ENCODE measurements around the gene ACTN3. TPM values are rescaled to one million over a fixed set of nuclear protein-coding genes. Genes with fewer than 3 reads are reported as not detected.

Gene ACTN3
- polyA plus RNA-seq (2013, experiment 1 of 4), result 52.6 TPM
- polyA plus RNA-seq (2013, experiment 2 of 4), result 44.9 TPM
- 47.9 TPM for polyA plus RNA-seq (2013, experiment 3 of 4)
- polyA plus RNA-seq (2013, experiment 4 of 4), result 56.9 TPM

DNA sequence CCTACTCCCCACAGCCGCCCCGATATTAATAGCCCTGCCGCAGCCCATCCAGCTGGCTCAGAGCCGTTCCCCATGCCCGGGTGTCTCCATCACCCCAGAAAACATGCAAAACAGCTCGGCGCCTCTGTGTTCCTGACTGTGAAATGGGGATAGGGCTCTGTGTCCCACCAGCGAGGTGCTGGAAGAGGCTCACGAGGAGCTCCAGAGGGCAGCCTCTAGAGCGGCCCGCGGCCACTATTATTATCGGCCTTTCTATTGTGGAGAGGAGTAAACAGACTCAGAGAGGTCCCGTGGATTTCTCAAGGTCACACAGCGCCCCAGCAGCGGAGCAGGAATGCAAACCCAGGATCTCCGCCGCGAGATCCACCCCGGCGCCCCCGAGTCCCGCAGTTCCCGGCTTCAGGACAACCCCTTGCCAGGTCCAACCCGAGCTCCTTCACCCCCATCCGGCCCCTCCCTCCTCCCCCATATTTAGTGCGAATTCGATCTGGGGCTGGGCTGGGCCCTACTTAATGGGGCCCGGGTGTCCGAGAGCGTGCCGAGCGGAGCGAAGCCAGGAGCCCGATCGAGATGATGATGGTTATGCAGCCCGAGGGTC, at the start of gene ACTN3:
Gene ACTN3 (plus strand): TSS at position 536 of the 598 bp plus-strand sequence. CDS start 35 bp downstream, at position 571.
- H3K9me3 ChIP-seq (ENCODE audit: control insufficient read depth, low read length), result no peaks in the 10 kb centered on the region
- H3K27ac ChIP-seq (ENCODE audit: insufficient read depth, low read depth, low read length, poor library complexity, severe bottlenecking), result peak within 1 kb of the TSS; percentile 58
- peak within 1 kb of the TSS; percentile 81 for H3K4me3 ChIP-seq (ENCODE audit: insufficient read depth, low read depth, low read length)
- 2 to 3% methylated on average over 37 of the region's 37 CpGs for WGBS, 2 experiments
- H3K4me1 ChIP-seq (ENCODE audit: control insufficient read depth, insufficient read depth, low read length), result peaks cover 22% of the 10 kb centered on the region
- no peaks in the 10 kb centered on the region for H3K27me3 ChIP-seq (ENCODE audit: control insufficient read depth, insufficient read depth, low read length, poor library complexity, severe bottlenecking)
- no peaks in the 10 kb centered on the region for H3K36me3 ChIP-seq (ENCODE audit: control insufficient read depth, insufficient read depth, low read length)

DNA sequence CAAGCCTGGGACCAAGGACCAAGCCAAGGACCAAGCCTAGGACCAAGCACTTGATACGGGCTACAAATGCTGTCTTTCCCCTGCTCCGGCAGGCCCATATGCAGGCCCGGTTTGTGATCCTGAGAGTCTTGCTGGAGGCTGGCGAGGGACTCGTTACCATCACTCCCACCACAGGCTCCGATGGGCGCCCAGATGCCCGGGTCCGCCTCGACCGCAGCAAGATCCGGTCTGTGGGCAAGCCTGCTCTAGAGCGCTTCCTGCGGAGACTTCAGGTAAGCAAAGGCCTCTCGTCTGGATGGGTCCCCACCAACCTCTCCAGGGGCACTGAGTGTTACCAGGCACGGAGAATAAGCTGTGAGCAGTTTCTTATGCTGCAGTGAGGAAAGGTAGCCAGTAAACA, 49.5 kb upstream of the ACTN3 start:
- H3K4me3 ChIP-seq (ENCODE audit: insufficient read depth, low read depth, low read length), result no peak overlapping the region
- H3K4me1 ChIP-seq (ENCODE audit: control insufficient read depth, insufficient read depth, low read length), result no peaks in the 10 kb centered on the region
- H3K36me3 ChIP-seq (ENCODE audit: control insufficient read depth, insufficient read depth, low read length), result peaks cover 8% of the 10 kb centered on the region
- H3K27ac ChIP-seq (ENCODE audit: insufficient read depth, low read depth, low read length, poor library complexity, severe bottlenecking), result no peak overlapping the region
- H3K9me3 ChIP-seq (ENCODE audit: control insufficient read depth, low read length), result no peaks in the 10 kb centered on the region
- no peaks in the 10 kb centered on the region for H3K27me3 ChIP-seq (ENCODE audit: control insufficient read depth, insufficient read depth, low read length, poor library complexity, severe bottlenecking)
- WGBS, 2 experiments, result 95 to 97% methylated on average over 16 of the region's 16 CpGs

DNA sequence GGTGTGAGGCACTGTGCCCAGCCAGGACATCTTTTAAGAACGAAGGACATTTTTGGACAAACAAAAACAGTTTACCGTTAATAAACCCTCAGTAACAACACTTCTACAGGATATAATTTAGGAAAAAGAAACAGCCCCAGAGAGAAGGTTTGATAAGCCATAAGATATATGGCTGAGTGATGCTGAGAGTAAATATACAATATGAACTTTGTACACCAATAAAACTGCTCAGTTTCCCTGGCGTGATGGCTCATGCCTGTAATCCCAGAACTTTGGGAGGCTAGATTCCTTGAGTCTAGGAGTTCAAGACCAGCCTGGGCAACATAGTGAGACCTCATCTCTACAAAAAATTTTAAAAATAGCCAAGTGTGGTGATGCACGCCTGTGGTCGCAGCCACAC, 48.2 kb upstream of the ACTN3 start:
- Histone ChIP-seq H3K4me1 (ENCODE audit: control insufficient read depth, insufficient read depth, low read length) (no peaks in the 10 kb centered on the region), H3K4me3 (ENCODE audit: insufficient read depth, low read depth, low read length) (no peak overlapping the region), H3K27me3 (ENCODE audit: control insufficient read depth, insufficient read depth, low read length, poor library complexity, severe bottlenecking) (no peaks in the 10 kb centered on the region), H3K9me3 (ENCODE audit: control insufficient read depth, low read length) (no peaks in the 10 kb centered on the region), H3K27ac (ENCODE audit: insufficient read depth, low read depth, low read length, poor library complexity, severe bottlenecking) (no peak overlapping the region), H3K36me3 (ENCODE audit: control insufficient read depth, insufficient read depth, low read length) (peaks cover 4% of the 10 kb centered on the region)
- WGBS, 2 experiments, result 90 to 97% methylated on average over 3 to 5 of the region's 5 CpGs

DNA sequence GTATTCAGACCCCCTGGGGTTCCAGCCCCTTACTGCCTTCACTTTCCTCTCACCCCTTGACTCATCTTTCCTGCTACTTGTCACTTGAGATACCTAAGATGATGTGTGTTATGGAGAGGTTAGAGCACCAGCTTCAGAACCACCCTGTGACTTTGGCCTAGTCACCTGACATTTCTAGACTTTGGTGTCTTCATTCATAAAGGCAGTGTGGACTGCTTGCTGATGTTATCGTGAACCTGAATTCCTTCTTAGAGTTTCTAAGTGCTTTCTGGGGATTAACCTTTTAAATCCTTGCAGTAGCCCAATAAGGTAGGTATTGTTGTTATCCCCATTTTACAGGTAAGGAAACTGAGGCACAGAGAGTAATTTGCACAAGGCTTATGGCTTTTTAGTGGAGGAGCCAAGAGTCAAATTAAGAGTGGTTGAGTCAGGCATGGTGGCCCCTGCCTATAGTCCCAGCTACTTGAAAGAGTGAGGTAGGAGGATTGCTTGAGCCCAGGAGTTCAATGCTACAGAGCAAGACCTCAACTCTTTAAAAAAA, 41.4 kb upstream of the ACTN3 start:
- Histone ChIP-seq H3K4me1 (ENCODE audit: control insufficient read depth, insufficient read depth, low read length) (no peaks in the 10 kb centered on the region), H3K9me3 (ENCODE audit: control insufficient read depth, low read length) (no peaks in the 10 kb centered on the region), H3K27ac (ENCODE audit: insufficient read depth, low read depth, low read length, poor library complexity, severe bottlenecking) (no peak overlapping the region), H3K36me3 (ENCODE audit: control insufficient read depth, insufficient read depth, low read length) (no peaks in the 10 kb centered on the region), H3K27me3 (ENCODE audit: control insufficient read depth, insufficient read depth, low read length, poor library complexity, severe bottlenecking) (no peaks in the 10 kb centered on the region), H3K4me3 (ENCODE audit: insufficient read depth, low read depth, low read length) (no peak overlapping the region)
- WGBS, 2 experiments, result 95 to 97% methylated on average over 1 of the region's 1 CpG

DNA sequence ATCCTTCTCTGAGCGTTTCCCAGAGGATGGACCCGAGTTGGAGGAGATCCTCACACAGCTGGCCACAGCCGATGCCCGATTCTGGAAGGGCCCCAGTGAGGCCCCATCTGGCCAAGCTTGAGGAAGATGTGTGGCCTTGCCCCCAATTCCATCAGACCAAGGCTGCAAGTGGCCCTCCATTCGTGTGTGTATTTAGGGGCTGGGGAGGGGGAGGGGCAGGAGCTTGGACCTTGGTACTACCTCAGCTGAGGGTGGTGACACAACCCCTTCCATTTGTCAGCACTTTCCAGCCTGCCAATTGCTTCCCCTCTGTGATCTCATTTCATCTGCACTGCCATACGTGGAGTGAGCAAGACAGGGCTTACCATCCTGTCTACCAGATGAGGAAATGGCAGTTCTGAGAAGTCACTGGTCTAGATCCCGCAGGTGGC, 37.6 kb upstream of the ACTN3 start:
- no peaks in the 10 kb centered on the region for H3K27me3 ChIP-seq (ENCODE audit: control insufficient read depth, insufficient read depth, low read length, poor library complexity, severe bottlenecking)
- H3K36me3 ChIP-seq (ENCODE audit: control insufficient read depth, insufficient read depth, low read length), result no peaks in the 10 kb centered on the region
- no peak overlapping the region for H3K27ac ChIP-seq (ENCODE audit: insufficient read depth, low read depth, low read length, poor library complexity, severe bottlenecking)
- H3K4me3 ChIP-seq (ENCODE audit: insufficient read depth, low read depth, low read length), result no peak overlapping the region
- no peaks in the 10 kb centered on the region for H3K9me3 ChIP-seq (ENCODE audit: control insufficient read depth, low read length)
- H3K4me1 ChIP-seq (ENCODE audit: control insufficient read depth, insufficient read depth, low read length), result no peaks in the 10 kb centered on the region
- 90 to 91% methylated on average over 7 of the region's 7 CpGs for WGBS, 2 experiments

DNA sequence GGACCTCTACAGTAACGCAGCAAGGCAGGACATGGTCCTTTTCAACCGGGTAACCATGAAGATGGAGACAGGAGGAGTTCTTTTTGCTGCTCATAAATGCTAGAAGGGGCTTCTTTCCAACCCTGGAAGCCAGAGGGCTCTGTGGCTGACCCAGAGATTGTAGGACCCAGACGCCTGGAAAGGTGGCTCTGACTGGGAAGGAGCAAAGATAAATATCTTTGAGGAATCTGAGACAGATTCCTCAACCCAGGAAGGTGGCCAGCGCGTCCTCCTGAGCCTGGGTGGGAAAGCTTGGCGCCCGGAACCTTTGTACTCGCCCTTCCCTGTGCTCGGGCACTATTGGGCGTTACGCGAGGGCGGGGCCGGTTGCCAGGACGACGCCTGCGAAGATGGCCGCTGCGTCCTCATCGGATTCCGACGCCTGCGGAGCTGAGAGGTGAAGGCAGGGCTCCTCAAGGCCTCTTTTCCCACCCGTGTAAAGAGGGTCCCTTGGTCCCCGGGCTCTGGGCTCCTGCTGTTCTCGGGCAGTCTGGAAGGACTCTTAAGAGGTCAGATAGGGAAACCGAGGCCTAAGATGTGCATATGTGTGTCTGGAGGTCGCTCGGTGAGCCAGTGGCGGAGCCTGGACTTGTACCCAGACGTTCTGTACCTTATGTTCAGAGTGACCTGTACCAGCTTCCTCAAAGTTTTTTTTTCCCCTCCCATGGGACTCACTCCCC, 36.3 kb upstream of the ACTN3 start, which contains the start of gene BBS1:
Gene BBS1 (plus strand): TSS at position 365 of the 719 bp plus-strand sequence. CDS start 25 bp downstream, at position 390.
- peak within 1 kb of the TSS; percentile 68 for H3K4me3 ChIP-seq (ENCODE audit: insufficient read depth, low read depth, low read length)
- H3K36me3 ChIP-seq (ENCODE audit: control insufficient read depth, insufficient read depth, low read length), result no peaks in the 10 kb centered on the region
- H3K27ac ChIP-seq (ENCODE audit: insufficient read depth, low read depth, low read length, poor library complexity, severe bottlenecking), result peak within 1 kb of the TSS; percentile 50
- H3K27me3 ChIP-seq (ENCODE audit: control insufficient read depth, insufficient read depth, low read length, poor library complexity, severe bottlenecking), result no peaks in the 10 kb centered on the region
- no peaks in the 10 kb centered on the region for H3K4me1 ChIP-seq (ENCODE audit: control insufficient read depth, insufficient read depth, low read length)
- WGBS, 2 experiments, result 6 to 7% methylated on average over 31 of the region's 31 CpGs
- H3K9me3 ChIP-seq (ENCODE audit: control insufficient read depth, low read length), result no peaks in the 10 kb centered on the region

DNA sequence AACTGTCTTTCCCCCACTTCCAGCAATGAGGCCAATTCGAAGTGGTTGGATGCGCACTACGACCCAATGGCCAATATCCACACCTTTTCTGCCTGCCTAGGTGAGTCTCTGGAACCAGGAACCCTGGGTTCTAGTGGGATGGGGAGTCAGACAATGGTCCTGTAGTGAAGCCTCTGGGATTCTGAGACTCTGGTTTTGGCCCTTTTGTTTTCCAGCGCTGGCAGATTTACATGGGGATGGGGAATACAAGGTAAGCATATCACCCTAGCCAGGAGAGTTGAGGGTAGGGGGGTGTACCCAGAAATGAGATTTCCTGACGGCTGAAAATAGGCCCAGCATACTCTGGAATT, 35.7 kb upstream of the ACTN3 start:
- H3K4me3 ChIP-seq (ENCODE audit: insufficient read depth, low read depth, low read length), result peak overlapping the region; percentile 68

DNA sequence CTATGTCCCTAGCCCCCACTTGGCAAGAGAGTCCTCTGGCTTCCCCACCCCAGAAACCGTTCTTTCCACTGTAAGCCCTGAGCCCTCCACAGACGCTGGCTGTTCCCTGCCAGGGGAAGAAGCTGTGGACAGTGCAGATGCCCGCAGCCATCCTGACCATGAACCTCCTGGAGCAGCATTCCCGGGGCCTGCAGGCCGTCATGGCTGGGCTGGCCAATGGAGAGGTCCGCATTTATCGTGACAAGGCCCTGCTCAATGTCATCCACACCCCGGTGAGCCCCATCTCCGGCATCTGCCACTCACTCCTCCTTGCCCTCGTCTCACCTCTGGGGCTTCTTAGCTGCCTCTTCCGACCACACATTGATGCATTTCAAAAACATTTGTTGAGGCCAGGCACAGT, 23.1 kb upstream of the ACTN3 start:
- Histone ChIP-seq H3K27ac (ENCODE audit: insufficient read depth, low read depth, low read length, poor library complexity, severe bottlenecking) (no peak overlapping the region), H3K36me3 (ENCODE audit: control insufficient read depth, insufficient read depth, low read length) (peaks cover 5% of the 10 kb centered on the region), H3K9me3 (ENCODE audit: control insufficient read depth, low read length) (no peaks in the 10 kb centered on the region), H3K4me1 (ENCODE audit: control insufficient read depth, insufficient read depth, low read length) (no peaks in the 10 kb centered on the region), H3K4me3 (ENCODE audit: insufficient read depth, low read depth, low read length) (no peak overlapping the region), H3K27me3 (ENCODE audit: control insufficient read depth, insufficient read depth, low read length, poor library complexity, severe bottlenecking) (no peaks in the 10 kb centered on the region)
- 93 to 94% methylated on average over 11 of the region's 11 CpGs for WGBS, 2 experiments

More for the DNA sequence above, 35.7 kb upstream of the ACTN3 start:
- Histone ChIP-seq H3K4me1 (ENCODE audit: control insufficient read depth, insufficient read depth, low read length) (no peaks in the 10 kb centered on the region), H3K27ac (ENCODE audit: insufficient read depth, low read depth, low read length, poor library complexity, severe bottlenecking) (no peak overlapping the region), H3K27me3 (ENCODE audit: control insufficient read depth, insufficient read depth, low read length, poor library complexity, severe bottlenecking) (no peaks in the 10 kb centered on the region), H3K36me3 (ENCODE audit: control insufficient read depth, insufficient read depth, low read length) (no peaks in the 10 kb centered on the region), H3K9me3 (ENCODE audit: control insufficient read depth, low read length) (no peaks in the 10 kb centered on the region)
- 13 to 16% methylated on average over 5 of the region's 5 CpGs for WGBS, 2 experiments

DNA sequence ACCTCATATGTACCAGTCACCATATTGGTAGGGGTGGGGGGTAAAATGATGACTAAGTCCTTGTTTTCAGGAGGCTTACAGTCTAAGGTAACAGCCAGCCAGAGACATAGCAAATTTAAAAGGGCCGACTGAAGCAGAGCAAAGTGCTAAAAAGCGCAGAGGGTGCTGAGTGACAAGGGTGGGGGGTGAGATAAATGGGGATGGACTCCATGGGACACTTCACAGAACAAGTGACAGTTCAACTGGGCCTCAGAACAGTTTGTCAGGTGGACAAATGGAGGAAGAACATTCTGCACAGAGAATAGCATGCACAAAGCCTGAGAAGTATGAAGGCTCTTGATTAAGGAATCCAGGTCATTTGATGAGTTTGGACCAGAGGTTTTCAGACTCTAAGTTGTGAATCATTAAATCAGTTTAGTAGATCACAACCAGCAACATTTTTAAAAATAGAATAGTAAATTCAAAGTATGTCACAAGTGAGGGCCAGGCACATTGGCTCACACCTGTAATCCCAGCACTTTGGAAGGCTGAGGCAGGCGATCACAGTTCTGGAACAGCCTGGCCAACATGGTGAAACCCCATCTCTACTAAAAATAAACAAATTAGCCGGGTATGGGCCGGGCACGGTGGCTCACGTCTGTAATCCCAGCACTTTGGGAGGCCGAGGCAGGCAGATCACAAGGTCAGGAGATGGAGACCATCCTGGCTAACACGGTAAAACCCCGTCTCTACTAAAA, 22.2 kb upstream of the ACTN3 start:
- H3K36me3 ChIP-seq (ENCODE audit: control insufficient read depth, insufficient read depth, low read length), result peaks cover 5% of the 10 kb centered on the region
- H3K4me3 ChIP-seq (ENCODE audit: insufficient read depth, low read depth, low read length), result no peak overlapping the region
- 89 to 96% methylated on average over 8 to 9 of the region's 10 CpGs for WGBS, 2 experiments
- no peaks in the 10 kb centered on the region for H3K9me3 ChIP-seq (ENCODE audit: control insufficient read depth, low read length)
- no peak overlapping the region for H3K27ac ChIP-seq (ENCODE audit: insufficient read depth, low read depth, low read length, poor library complexity, severe bottlenecking)
- H3K27me3 ChIP-seq (ENCODE audit: control insufficient read depth, insufficient read depth, low read length, poor library complexity, severe bottlenecking), result no peaks in the 10 kb centered on the region
- H3K4me1 ChIP-seq (ENCODE audit: control insufficient read depth, insufficient read depth, low read length), result no peaks in the 10 kb centered on the region

DNA sequence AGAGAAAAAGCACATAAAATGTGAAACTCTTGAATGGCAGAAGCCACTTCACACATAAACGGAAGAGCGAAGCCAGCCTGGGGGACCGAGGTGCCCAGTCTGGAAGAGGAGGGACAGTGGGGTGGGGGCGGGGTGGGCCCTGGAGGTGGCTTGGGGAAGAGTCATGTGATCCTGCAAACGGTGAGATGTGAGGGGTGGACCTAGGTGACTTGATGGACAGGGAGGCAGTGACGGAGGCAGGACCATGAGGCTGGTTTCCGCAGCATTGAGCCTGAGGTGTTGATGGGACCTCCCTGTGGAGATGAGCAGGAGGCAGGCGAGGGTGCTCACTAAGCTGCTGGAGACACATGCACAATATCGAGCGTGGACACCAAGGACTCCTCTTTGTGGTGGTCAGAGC, 17.6 kb upstream of the ACTN3 start:
- Histone ChIP-seq H3K27ac (ENCODE audit: insufficient read depth, low read depth, low read length, poor library complexity, severe bottlenecking) (no peak overlapping the region), H3K9me3 (ENCODE audit: control insufficient read depth, low read length) (no peaks in the 10 kb centered on the region), H3K4me3 (ENCODE audit: insufficient read depth, low read depth, low read length) (no peak overlapping the region), H3K27me3 (ENCODE audit: control insufficient read depth, insufficient read depth, low read length, poor library complexity, severe bottlenecking) (no peaks in the 10 kb centered on the region), H3K36me3 (ENCODE audit: control insufficient read depth, insufficient read depth, low read length) (no peaks in the 10 kb centered on the region), H3K4me1 (ENCODE audit: control insufficient read depth, insufficient read depth, low read length) (no peaks in the 10 kb centered on the region)
- 81 to 87% methylated on average over 10 of the region's 10 CpGs for WGBS, 2 experiments

Measured in ectodermal cell (in vitro differentiated cells).